Fibroblast of mammary gland (primary cell): ENCODE data around the gene NHLH1.

Experiments used
- DNase-seq: peaks from one replicate; pipeline ENCODE4 v3.0.0-alpha.2; 2010; ENCODE audit warnings: low read depth
- H3K4me3 ChIP-seq: 2 replicates; pipeline ENCODE4 v1.5.1; 2011; ENCODE audit warnings: low read depth, mild to moderate bottlenecking, low read length, moderate library complexity; ENCODE audit not compliant: control insufficient read depth
- TF ChIP-seq, protein P1 (sequence below): conservative IDR thresholded peaks from 2 replicates; pipeline ENCODE4 v1.5.1; 2011; ENCODE audit warnings: low read depth, low read length, inconsistent platforms; ENCODE audit not compliant: control insufficient read depth, insufficient read depth

NHLH1 gene

DNA sequence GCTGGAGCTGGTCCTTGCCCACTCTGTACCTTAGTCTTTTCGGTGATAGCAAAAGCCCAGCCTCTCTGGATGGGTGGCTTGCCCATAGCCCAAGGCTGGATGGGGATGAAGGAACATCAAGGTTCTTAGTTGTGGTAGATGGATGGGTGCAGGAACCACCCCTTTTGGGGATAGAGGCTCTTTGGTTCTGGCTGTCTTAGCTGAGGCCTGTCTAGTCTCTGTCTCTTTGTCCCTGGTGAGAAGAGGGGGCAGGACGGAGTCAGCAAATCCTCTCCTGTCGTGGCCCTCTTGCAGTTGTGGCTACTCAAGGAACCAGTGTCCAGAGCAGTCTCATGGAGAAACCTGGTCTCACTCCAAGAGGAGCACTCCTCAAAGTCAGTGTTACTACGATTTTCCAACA is 42.0 kb downstream of the NHLH1 start:
- TF ChIP-seq, protein P1, sequence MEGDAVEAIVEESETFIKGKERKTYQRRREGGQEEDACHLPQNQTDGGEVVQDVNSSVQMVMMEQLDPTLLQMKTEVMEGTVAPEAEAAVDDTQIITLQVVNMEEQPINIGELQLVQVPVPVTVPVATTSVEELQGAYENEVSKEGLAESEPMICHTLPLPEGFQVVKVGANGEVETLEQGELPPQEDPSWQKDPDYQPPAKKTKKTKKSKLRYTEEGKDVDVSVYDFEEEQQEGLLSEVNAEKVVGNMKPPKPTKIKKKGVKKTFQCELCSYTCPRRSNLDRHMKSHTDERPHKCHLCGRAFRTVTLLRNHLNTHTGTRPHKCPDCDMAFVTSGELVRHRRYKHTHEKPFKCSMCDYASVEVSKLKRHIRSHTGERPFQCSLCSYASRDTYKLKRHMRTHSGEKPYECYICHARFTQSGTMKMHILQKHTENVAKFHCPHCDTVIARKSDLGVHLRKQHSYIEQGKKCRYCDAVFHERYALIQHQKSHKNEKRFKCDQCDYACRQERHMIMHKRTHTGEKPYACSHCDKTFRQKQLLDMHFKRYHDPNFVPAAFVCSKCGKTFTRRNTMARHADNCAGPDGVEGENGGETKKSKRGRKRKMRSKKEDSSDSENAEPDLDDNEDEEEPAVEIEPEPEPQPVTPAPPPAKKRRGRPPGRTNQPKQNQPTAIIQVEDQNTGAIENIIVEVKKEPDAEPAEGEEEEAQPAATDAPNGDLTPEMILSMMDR: no peak
- no peak for DNase-seq
- no peak overlapping the region for H3K4me3 ChIP-seq

DNA sequence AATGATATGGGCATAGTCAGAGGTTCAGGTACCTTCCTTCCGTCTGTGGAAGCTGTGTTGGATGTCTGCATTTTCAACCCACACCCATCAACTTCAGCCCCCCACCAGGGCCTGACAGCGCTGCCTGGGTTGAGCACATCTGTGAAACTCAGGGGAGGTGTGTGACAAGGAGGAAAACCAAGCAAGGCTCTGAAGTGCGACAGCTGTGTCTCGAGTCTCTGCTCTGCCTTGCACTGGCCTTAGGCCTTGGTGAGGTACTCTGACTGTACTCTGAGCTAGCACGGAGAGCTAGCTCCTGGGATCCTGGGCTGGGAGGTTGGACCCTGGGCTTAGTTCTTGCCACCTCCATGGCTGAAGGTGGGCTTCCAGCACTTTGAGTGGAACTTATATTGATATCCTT is 42.6 kb downstream of the NHLH1 start:
- TF ChIP-seq, protein P1: no peak
- DNase-seq: no peak
- H3K4me3 ChIP-seq: no peak overlapping the region

DNA sequence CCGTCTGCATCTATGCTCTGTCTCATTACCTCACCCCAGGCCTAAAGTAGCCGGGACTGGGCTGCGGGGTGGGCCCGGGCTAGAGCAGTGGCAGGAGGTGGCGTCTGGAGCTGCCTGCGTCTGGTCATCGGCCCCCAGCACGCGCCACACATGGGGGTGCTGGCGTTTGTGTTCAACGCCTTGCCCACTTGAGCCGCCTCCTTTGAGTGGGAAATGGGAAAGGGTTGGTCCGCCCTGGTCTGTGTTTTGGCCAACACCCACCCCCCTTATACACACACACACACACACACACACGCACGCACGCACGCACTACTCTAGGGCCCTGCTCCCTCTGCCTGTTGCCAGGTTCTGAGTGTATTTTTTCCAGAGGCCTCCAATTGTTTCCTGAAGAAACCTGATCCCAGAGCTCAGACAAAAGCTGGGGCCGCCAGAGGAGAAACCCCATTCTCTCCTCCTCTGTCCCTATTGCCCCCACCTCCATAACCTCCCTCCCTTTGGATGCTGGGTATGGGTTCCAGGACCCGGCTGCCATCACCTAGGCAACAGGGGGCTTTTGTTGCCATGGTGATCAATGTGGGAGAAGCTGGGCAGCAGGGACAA is 43.6 kb downstream of the NHLH1 start:
- H3K4me3 ChIP-seq: no peak overlapping the region
- DNase-seq: no peak
- TF ChIP-seq, protein P1: no peak

GRCh38 chr1:160411271-160412027 is 44.6 kb downstream of the NHLH1 start:
- H3K4me3 ChIP-seq: no peak overlapping the region
- TF ChIP-seq, protein P1: peak; percentile 6
- DNase-seq: no peak

DNA sequence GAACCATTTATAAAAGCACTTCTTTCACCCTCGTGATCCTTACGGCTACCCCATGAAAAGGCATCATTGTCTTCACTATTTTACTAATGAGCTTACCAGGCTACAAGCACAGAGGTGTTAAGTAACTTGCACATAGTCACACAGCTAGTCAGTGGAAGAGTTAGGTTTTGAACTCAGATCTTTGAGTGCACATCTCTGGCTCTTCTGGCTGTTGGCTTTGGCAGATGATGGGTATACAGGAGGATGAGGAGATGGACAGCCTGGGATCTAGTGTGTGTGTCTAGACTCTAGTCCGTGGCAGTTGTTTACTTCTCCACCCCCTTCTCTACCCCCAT is 45.1 kb downstream of the NHLH1 start:
- TF ChIP-seq, protein P1: no peak
- H3K4me3 ChIP-seq: no peak overlapping the region
- no peak for DNase-seq

- H3K4me3 ChIP-seq: no peak overlapping the region
- no peak for DNase-seq
- TF ChIP-seq, protein P1: no peak
These were observed 46.8 kb downstream of the NHLH1 start for GRCh38 chr1:160413716-160414115.
